ENCODE measurements around the gene PRELID3B.

DNA sequence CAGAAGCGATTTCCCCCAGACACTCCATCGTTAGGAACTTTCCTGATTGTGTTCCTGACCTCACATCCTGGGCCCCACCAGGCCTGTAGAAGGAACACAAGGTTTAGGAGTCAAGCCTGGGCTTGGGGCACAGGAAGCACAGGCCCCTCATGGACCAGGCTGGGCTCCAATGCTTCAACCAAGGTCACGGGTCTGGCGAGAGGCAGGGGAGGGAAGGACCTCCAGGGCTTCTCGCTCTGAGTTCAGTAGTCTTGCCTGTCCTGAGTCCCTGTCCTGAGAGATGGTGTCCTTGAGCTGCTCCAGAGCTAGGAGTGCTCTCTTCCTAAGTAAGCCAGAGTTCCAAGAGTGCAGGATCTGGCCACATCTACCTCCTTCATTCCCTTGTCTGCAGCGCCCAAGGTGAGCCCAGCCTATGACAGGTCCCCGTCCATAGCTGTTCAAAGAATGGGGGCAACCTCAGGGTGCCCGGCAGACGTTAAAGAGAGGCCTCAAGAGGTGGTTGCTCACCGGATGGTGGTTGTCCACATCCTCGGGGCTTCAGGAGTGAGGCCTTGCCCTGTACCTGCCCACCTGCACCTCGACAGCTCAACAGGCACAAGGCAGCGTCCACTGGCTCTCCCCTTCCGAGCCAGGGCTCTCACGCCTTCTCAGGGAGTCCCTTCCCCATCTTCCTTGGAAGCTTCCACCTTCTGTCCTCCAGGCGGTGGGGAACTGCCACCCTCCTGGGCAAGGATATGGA, 24.9 kb downstream of the PRELID3B start:
- TF ChIP-seq, protein P1, sequence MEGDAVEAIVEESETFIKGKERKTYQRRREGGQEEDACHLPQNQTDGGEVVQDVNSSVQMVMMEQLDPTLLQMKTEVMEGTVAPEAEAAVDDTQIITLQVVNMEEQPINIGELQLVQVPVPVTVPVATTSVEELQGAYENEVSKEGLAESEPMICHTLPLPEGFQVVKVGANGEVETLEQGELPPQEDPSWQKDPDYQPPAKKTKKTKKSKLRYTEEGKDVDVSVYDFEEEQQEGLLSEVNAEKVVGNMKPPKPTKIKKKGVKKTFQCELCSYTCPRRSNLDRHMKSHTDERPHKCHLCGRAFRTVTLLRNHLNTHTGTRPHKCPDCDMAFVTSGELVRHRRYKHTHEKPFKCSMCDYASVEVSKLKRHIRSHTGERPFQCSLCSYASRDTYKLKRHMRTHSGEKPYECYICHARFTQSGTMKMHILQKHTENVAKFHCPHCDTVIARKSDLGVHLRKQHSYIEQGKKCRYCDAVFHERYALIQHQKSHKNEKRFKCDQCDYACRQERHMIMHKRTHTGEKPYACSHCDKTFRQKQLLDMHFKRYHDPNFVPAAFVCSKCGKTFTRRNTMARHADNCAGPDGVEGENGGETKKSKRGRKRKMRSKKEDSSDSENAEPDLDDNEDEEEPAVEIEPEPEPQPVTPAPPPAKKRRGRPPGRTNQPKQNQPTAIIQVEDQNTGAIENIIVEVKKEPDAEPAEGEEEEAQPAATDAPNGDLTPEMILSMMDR (IDR thresholded peaks at IDR 0.05), result no peak
- TF ChIP-seq POLR2A (IDR thresholded peaks at IDR 0.05) (no peak), POLR2AphosphoS5 (IDR thresholded peaks at IDR 0.05) (no peak), EP300 (IDR thresholded peaks at IDR 0.05) (no peak)

All from gastroesophageal sphincter (tissue), 3 donors.